ENCODE measurements around the gene TBXAS1. TPM values are rescaled to one million over a fixed set of nuclear protein-coding genes. Genes with fewer than 3 reads are reported as not detected.

Gene TBXAS1
- total RNA-seq, 1 donor from 2014 or later = 6.2 TPM

Other genes with a start within 250 kb of the TBXAS1 start
- gene HIPK2, start 51.3 kb upstream of the TBXAS1 start, total RNA-seq = 7.7 TPM
- gene PARP12, start 233.7 kb downstream of the TBXAS1 start, total RNA-seq = 20.7 TPM

All from skin of body (tissue), 1 donor.